ENCODE data around the gene KIFC3.

Gene KIFC3

GRCh38 chr16:57745768-57746167 is 56.5 kb downstream of the KIFC3 start:
- DNase-seq (ENCODE audit: low read depth), result no peak
- no peak for TF ChIP-seq CTCF (IDR thresholded peaks at IDR 0.05; ENCODE audit: low read depth, low read length, missing control alignments)
- H3K4me3 ChIP-seq (ENCODE audit: low read depth, low read length), result no peak overlapping the region

GRCh38 chr16:57744642-57744903 is 57.7 kb downstream of the KIFC3 start:
- DNase-seq (ENCODE audit: low read depth), result no peak
- no peak overlapping the region for H3K4me3 ChIP-seq (ENCODE audit: low read depth, low read length)
- TF ChIP-seq CTCF (IDR thresholded peaks at IDR 0.05; ENCODE audit: low read depth, low read length, missing control alignments), result no peak

DNA sequence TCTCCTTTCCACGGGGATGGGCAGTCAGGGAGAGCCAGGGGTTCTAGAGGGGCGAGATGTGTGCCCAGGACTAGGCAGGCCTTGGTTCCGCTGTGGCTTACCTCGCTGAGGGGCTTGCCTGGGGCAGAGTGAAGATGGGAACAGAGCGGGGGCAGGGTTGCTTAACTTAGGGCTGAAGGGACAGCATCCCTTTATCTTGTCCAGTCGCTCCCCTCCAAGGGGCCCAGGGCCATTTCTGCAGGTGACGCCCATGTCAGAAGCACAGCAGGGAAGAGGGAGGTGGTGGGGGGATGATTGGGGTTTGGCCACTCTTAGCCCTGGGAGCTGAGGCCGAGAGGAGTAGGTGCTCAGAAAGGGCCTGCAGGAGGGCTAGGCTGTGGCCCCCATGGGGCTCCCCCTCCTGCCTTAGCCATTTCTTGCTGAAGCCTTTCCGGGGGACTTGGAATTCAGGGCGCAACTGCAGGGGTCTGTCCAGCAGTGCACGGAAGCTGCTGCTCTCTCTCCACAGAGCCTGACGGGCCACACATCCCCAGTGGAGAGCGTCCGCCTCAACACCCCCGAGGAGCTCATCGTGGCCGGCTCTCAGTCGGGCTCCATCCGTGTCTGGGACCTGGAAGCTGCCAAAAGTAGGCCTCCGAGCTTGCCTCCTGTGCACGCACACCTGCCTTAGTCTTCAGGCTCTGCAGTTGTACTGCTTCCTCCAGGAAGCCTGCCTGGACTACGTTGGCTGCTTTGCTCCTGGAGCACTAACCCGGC is 58.2 kb downstream of the KIFC3 start:
- no peak for TF ChIP-seq CTCF (IDR thresholded peaks at IDR 0.05; ENCODE audit: low read depth, low read length, missing control alignments)
- DNase-seq (ENCODE audit: low read depth), result no peak
- no peak overlapping the region for H3K4me3 ChIP-seq (ENCODE audit: low read depth, low read length)

GRCh38 chr16:57743458-57743857 is 58.8 kb downstream of the KIFC3 start:
- TF ChIP-seq CTCF (IDR thresholded peaks at IDR 0.05; ENCODE audit: low read depth, low read length, missing control alignments), result no peak
- no peak overlapping the region for H3K4me3 ChIP-seq (ENCODE audit: low read depth, low read length)

DNA sequence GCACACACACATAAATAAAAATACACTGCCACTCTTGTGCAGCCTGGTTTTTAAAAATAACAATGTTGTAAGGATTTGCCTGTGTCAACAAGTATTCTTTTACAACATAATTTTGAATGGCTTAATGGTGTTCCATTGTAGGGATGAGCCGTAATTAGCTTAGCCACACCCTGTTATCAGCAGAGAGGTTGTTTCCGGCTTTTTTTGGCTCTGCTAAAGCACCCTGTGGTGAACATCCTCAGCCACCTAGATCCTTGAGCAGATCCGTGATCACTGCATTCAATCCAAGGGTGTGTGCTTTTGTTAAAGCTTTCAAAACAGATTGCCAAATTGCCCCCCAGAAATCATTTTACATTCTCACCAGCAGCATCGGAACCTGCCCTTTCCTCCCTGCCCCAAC is 59.7 kb downstream of the KIFC3 start:
- no peak for TF ChIP-seq CTCF (IDR thresholded peaks at IDR 0.05; ENCODE audit: low read depth, low read length, missing control alignments)
- H3K4me3 ChIP-seq (ENCODE audit: low read depth, low read length), result no peak overlapping the region
- DNase-seq (ENCODE audit: low read depth), result no peak

More at GRCh38 chr16:57743458-57743857, 58.8 kb downstream of the KIFC3 start:
- DNase-seq (ENCODE audit: low read depth), result no peak

DNA sequence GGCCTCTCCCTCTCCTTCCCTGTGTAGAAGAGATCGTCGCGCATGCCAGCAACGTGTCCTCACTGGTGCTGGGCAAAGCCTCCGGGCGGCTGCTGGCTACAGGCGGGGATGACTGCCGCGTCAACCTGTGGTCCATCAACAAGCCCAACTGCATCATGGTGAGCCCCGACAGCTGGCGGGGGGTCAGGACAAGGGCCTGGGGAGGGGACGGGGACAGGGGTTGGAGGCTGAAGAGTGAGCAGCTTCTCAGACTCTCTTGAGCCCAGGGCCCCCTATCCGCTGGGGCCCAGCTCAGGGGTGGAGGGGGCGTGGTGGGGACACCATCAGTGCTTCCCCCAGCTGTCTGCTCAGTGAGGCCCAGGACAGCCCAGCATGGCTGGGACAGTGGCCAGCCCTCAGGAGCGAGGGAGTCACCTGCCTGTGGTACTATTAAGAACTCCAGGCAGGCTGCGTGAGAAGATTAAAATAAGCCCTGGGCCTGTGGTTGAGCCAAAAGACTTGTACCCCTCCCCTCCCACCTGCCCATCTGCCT is 60.6 kb downstream of the KIFC3 start:
- no peak overlapping the region for H3K4me3 ChIP-seq (ENCODE audit: low read depth, low read length)
- no peak for TF ChIP-seq CTCF (IDR thresholded peaks at IDR 0.05; ENCODE audit: low read depth, low read length, missing control alignments)
- DNase-seq (ENCODE audit: low read depth), result no peak

All from GM12864 (cell line).